NCI-H2171 (cell line): ENCODE measurements around the gene PNPLA8.

ENCODE experiments used
- DNase-seq: peaks from one replicate; lab custom pipeline; 2025; lab: John Stamatoyannopoulos, UW

The PNPLA8 gene

GRCh38 chr7:108448584-108449505 lies 77.1 kb downstream of the PNPLA8 start:
- DNase-seq = peak; percentile 28

DNA sequence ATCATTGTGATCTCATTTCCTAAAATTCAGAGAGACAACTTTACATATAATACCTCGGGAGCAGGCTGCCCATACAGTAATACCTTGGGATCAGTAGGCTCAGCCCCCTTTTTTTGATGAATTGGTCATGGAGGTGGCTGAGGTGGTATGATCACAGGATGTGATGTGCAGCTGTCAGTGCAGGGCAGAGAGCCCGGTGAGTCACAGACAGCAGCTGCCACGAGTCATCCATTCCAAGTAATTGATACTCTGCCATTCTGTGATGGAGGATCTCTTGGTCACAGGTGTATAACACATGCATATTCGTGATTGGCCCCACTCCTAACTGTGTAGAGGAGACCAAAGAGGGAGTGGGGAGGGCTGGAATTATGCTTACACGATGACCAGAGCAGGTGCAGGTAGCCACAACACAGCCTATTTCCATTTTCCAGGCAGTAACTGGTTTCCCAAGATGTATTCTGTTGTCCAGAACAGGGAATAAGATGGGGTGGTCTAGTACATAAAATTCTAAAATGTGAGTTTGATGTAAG lies 83.8 kb downstream of the PNPLA8 start:
- peak; percentile 82 for DNase-seq

- no peak for DNase-seq
Observed at GRCh38 chr7:108441392-108441955, 84.5 kb downstream of the PNPLA8 start.

DNA sequence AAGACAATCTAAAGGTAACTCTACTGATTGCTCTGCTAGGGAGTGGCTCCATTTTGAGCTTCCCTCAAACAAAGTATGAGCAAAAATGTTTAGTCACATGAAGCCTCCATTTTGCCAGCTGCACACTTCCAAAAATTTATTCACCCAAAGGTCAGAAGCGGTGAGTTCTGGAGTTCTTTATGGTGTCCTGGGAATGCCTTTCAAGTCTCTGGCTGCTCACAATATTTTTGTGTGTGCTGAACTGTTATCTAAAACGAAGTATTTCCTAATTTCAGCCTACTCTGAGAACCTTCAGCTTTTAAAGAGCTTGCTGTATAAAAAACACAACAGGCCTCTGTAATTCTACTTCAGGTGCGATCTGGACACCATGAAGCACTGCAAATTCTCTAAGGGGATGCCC lies 85.3 kb downstream of the PNPLA8 start:
- no peak for DNase-seq

DNA sequence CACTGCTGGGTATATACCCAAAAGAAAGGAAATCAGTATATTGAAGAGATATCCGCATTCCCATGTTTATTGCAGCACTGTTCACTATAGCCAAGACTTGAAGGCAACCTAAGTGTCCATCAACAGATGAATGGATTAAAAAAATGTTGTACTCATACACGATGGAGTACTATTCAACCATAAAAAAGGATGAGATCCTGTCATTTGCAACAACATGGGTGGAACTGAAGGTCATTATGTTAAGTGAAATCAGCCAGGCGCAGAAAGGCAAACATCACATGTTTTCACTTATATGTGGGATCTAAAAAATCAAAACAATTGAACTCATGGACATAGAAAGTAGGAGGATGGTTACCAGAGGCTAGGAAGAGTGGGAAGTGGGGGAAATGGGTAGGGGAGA lies 89.0 kb downstream of the PNPLA8 start:
- no peak for DNase-seq

DNA sequence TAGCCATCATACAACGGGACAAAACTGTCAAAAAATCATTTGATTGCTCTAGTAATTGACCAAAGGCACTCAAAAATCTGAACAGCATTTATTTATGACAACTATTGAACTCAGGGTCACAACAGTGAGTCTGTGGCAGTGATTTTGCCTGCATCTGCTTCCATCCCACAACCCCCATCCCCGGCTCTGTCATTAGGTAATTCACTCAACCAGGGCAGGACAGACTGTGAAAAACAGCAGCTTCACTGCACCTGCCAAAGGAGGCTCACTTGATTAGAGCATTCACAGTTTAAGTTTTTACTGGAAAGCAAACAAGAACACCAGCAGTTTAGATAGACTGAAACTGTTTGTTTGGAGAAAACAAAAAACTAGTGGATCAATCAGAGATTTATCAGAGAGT lies 91.9 kb downstream of the PNPLA8 start:
- DNase-seq = no peak

DNA sequence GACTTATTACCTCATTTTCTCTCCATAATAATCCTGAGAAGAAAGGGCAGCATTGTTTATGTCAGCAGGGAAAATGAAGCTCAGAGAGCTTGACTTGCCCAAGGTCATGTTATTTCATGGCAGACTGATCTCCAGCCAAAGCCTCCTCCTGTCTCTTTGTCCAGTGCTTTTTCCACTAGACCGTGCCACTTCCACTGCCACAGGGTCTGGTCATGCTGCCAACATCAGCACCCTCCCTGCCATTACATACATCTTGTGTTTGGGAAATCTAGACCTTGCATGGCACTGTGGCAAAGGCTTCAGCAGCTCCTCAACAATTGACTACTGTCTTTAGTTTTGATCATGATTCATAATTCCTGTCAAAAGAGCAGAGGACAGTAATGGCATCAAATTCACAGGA lies 94.8 kb downstream of the PNPLA8 start:
- DNase-seq = no peak

DNA sequence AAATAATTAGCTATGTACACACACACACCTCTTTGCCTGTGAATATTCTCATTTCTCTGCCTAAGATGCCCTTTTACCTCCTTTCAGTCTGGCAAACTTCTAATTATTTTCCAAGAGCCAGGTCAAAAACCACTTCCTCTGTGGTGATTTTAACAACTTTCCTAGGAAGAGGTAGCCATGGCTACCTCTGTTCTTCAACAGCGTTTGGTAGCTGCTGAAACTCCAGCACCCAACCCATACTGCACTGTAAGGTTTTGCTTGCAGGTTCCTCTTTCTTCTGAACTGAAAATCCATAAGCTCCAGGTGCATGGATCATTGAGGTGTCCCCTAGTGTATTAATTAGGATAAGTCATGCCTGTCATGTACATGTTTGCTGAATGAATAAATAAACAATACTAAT lies 95.3 kb downstream of the PNPLA8 start:
- no peak for DNase-seq

DNA sequence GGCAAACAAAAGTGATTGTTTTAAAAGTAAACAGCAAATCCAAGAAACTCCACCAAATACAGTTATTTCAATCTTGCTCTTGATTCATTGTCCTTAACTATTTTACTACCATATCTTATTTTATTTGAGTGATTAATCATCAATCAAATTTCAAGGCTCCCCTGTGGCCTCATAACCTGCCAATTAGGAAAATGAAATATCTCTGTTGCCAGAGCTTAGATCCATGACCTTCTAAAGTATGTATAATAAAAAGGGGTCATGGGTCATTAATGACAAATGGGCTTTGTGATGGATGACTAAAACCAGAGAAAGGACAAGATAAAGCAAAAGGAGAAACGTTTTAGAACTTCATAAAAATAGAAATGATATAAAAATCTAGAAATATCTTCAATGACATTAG lies 98.2 kb downstream of the PNPLA8 start:
- DNase-seq = no peak

DNA sequence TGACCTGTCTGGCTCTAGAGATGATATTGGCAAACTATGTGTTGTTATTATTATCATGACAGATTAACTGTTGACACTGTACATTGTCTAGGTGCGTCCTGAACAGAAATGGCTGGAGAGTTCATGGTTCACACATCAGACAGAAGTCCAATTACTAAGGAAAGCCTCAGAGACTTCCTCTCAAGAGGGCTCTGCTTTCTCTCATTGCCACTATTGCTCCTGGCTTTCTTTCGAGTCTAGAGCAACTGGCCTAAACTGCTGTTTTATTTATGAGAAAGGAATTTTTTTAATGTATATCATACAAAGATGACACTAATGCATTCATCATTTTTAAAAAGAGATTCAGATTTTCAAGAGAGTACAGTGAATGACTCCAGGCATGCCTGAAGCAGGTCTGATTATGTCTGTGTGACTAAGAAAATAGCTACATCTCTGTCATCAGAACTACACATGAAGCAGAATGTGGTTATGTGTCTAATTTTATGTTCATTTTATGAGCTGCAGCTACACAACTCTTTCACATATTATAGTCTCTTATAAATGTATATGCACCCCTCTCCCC lies 100.1 kb downstream of the PNPLA8 start:
- DNase-seq = no peak

DNA sequence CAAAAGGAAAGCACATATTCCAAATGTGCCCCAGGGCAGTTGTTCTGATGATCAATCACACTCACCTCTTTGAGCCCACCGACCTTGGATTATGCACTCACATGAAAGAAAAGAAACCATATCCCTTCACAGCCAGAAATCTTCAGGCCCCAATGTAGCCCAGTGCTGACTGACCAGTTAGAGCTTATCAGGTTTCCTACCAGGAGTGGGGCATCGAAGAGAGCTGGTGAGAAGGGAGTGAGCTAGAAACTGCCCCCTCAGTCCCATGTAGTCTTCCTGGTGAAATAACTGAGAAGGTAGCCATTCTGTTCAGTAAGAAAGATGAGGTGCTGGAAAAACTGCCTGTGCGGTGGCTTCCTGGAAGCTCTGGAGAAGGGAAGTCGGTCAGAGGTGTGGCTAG lies 101.9 kb downstream of the PNPLA8 start:
- no peak for DNase-seq

- no peak for DNase-seq
Observed at GRCh38 chr7:108423089-108423989, 102.6 kb downstream of the PNPLA8 start.

DNA sequence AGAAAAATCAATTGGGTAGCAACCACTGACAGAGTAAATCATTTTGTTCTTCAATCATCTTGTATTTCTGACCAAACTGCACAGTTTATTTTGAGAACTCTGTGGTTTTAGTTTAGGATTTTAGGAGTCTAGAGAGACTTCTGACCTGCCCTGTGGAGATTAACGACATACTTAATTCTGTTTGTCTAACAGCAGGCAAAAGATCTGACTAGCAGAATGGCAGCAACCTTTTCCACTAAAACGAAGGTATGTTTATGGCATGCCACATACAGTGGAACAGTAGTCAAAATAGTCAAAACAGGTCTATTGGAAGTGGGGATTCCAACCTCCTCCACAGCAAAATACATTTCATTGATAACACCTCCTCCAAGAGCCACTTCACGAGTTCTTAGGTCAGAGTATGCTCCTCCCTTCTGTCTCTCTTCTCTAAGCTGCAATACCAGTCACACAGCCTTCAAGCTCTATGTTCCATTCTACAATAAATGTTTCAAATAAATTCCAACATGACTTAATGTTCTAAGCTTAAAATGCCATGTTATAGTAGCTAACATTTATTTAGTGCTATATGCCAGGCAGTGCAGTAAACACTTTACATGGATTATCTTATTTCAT lies 104.1 kb downstream of the PNPLA8 start:
- DNase-seq = no peak
